OCI-LY1 (cell line): ENCODE results near the gene BMPR2.

Source experiments
- EZH2 ChIP-seq: fragments of 200-600 bp; sonication (generic), shearing (Covaris generic); IDR thresholded peaks from 2 replicates; pipeline ENCODE4 v1.8.0; 2017; ENCODE audit warnings: borderline replicate concordance, mixed run types, mild to moderate bottlenecking, antibody characterized with exemption, low read length, moderate library complexity, mixed read lengths
- TF ChIP-seq, protein P1 (sequence below): fragments of 200-600 bp; sonication (generic), shearing (Covaris generic); IDR thresholded peaks from 2 replicates; pipeline ENCODE4 v1.5.1; 2017; ENCODE audit warnings: mild to moderate bottlenecking, antibody characterized with exemption, low read length, moderate library complexity, mixed read lengths

DNA sequence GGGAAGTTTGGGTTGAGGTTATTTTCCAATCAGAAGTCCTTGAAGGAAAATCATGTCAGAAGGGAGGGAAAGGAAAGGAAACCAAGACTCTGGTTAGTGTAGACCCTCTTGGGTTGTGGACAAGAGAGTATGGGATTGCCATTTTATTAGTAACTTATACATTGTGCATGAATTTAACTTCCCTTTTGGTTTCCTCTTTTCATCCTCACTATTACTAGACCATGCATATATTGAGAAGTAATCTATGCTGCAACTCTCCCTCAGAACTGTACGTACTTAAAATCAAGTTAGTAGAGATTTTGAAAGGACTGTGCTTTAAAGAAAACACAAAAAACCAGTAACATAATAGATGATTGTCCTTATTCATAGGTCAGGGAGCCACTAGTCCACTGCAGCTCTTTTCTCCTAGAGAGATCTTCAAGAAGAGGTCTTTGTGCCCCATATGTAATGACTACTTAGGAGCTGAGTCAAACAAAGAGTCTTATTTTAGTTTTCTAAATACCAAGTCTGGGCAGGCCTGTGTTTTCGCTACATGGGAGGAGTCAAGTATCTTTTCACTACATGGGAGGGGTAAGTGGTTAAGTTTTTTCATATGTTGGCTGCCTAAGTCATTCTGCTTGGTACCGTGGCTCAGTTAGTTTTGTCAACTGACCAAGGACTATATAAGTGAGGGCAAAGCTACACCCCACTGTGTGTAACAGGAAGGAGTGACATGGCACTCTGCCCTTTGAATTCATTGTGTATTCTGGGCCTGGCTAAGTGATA is 233.4 kb downstream of the BMPR2 start:
- TF ChIP-seq, protein P1, sequence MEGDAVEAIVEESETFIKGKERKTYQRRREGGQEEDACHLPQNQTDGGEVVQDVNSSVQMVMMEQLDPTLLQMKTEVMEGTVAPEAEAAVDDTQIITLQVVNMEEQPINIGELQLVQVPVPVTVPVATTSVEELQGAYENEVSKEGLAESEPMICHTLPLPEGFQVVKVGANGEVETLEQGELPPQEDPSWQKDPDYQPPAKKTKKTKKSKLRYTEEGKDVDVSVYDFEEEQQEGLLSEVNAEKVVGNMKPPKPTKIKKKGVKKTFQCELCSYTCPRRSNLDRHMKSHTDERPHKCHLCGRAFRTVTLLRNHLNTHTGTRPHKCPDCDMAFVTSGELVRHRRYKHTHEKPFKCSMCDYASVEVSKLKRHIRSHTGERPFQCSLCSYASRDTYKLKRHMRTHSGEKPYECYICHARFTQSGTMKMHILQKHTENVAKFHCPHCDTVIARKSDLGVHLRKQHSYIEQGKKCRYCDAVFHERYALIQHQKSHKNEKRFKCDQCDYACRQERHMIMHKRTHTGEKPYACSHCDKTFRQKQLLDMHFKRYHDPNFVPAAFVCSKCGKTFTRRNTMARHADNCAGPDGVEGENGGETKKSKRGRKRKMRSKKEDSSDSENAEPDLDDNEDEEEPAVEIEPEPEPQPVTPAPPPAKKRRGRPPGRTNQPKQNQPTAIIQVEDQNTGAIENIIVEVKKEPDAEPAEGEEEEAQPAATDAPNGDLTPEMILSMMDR, result no peak
- TF ChIP-seq EZH2, result no peak
